Measurements from ENCODE around the gene CCDC34.

The CCDC34 gene

GRCh38 chr11:27361649-27362431, 1.2 kb downstream of the CCDC34 start:
- peak overlapping the region; percentile 81 for H3K9ac ChIP-seq
- H3K27me3 ChIP-seq (ENCODE audit: insufficient read depth, low read depth): no peaks in the 10 kb centered on the region
- H3K36me3 ChIP-seq (ENCODE audit: insufficient read depth): no peaks in the 10 kb centered on the region
- peak overlapping the region; percentile 71; the same call in 1 of the 2 replicates for H3K27ac ChIP-seq
- no peak for TF ChIP-seq CTCF (conservative IDR thresholded peaks at IDR 0.05; ENCODE audit: low read depth, low read length)
- H2AFZ ChIP-seq (ENCODE audit: low read depth): peak overlapping the region; percentile 98; the same call in 1 of the 2 replicates
- H4K20me1 ChIP-seq (ENCODE audit: insufficient read depth): no peaks in the 10 kb centered on the region
- H3K4me1 ChIP-seq (ENCODE audit: low read depth, poor library complexity, severe bottlenecking): peaks cover 68% of the 10 kb centered on the region
- no peak overlapping the region for H3K4me3 ChIP-seq (IDR thresholded peaks at IDR 0.05; ENCODE audit: insufficient read depth, low read depth, low read length)
- peak overlapping the region; percentile 72 for H3K4me2 ChIP-seq
- peaks cover 16% of the 10 kb centered on the region for H3K79me2 ChIP-seq (ENCODE audit: insufficient read depth, low read depth)

- Histone ChIP-seq H2AFZ (ENCODE audit: low read depth) (no peak overlapping the region), H3K27me3 (ENCODE audit: insufficient read depth, low read depth) (no peaks in the 10 kb centered on the region), H3K4me3 (IDR thresholded peaks at IDR 0.05; ENCODE audit: insufficient read depth, low read depth, low read length) (no peak overlapping the region), H4K20me1 (ENCODE audit: insufficient read depth) (no peaks in the 10 kb centered on the region), H3K79me2 (ENCODE audit: insufficient read depth, low read depth) (peaks cover 16% of the 10 kb centered on the region), H3K36me3 (ENCODE audit: insufficient read depth) (peaks cover 4% of the 10 kb centered on the region; the same call in 1 of the 2 replicates), H3K27ac (peak overlapping the region; percentile 56; the same call in 1 of the 2 replicates), H3K9ac (no peak overlapping the region), H3K4me1 (ENCODE audit: low read depth, poor library complexity, severe bottlenecking) (peaks cover 75% of the 10 kb centered on the region), H3K4me2 (peak overlapping the region; percentile 67; the same call in 1 of the 2 replicates)
- TF ChIP-seq CTCF (conservative IDR thresholded peaks at IDR 0.05; ENCODE audit: low read depth, low read length): no peak
Observed at GRCh38 chr11:27358296-27358695, 4.7 kb downstream of the CCDC34 start.

DNA sequence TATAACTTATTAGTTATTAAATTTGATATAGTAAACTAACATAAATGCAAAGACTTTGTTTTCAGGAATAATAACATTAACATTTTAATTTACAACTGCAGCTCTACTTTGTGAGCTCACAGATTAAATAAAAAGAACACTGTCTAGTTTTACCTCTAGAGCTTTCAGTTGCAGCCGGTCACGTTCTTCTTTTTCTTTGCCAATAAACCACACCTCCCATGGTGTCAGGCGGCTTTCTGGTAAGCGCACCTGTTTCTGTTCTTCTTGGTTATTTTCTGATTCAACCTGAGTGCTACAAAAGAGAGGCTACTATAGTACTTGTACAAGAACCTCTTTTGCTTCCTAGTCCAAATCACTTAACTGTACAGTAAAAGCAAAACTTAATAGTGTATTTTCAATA, 5.8 kb downstream of the CCDC34 start:
- H3K36me3 ChIP-seq (ENCODE audit: insufficient read depth): peaks cover 4% of the 10 kb centered on the region; the same call in 1 of the 2 replicates
- no peaks in the 10 kb centered on the region for H3K27me3 ChIP-seq (ENCODE audit: insufficient read depth, low read depth)
- H2AFZ ChIP-seq (ENCODE audit: low read depth): no peak overlapping the region
- peak overlapping the region; percentile 67 for H3K4me2 ChIP-seq
- H3K27ac ChIP-seq: peak overlapping the region; percentile 56
- H4K20me1 ChIP-seq (ENCODE audit: insufficient read depth): no peaks in the 10 kb centered on the region
- no peak overlapping the region for H3K4me3 ChIP-seq (IDR thresholded peaks at IDR 0.05; ENCODE audit: insufficient read depth, low read depth, low read length)
- H3K9ac ChIP-seq: peak overlapping the region; percentile 14; the same call in 1 of the 2 replicates
- TF ChIP-seq CTCF (conservative IDR thresholded peaks at IDR 0.05; ENCODE audit: low read depth, low read length): no peak
- H3K79me2 ChIP-seq (ENCODE audit: insufficient read depth, low read depth): peaks cover 10% of the 10 kb centered on the region
- peaks cover 73% of the 10 kb centered on the region for H3K4me1 ChIP-seq (ENCODE audit: low read depth, poor library complexity, severe bottlenecking)

- no peak for TF ChIP-seq CTCF (conservative IDR thresholded peaks at IDR 0.05; ENCODE audit: low read depth, low read length)
- H2AFZ ChIP-seq (ENCODE audit: low read depth): no peak overlapping the region
- peaks cover 68% of the 10 kb centered on the region for H3K4me1 ChIP-seq (ENCODE audit: low read depth, poor library complexity, severe bottlenecking)
- H3K79me2 ChIP-seq (ENCODE audit: insufficient read depth, low read depth): peaks cover 4% of the 10 kb centered on the region
- H4K20me1 ChIP-seq (ENCODE audit: insufficient read depth): no peaks in the 10 kb centered on the region
- no peaks in the 10 kb centered on the region for H3K27me3 ChIP-seq (ENCODE audit: insufficient read depth, low read depth)
- H3K4me2 ChIP-seq: peak overlapping the region; percentile 67
- H3K27ac ChIP-seq: peak overlapping the region; percentile 56
- H3K4me3 ChIP-seq (IDR thresholded peaks at IDR 0.05; ENCODE audit: insufficient read depth, low read depth, low read length): no peak overlapping the region
- H3K9ac ChIP-seq: peak overlapping the region; percentile 14; the same call in 1 of the 2 replicates
- H3K36me3 ChIP-seq (ENCODE audit: insufficient read depth): peaks cover 4% of the 10 kb centered on the region; the same call in 1 of the 2 replicates
Observed at GRCh38 chr11:27356624-27357222, 6.3 kb downstream of the CCDC34 start.

All from KMS-11 (cell line).